Measurements from ENCODE around the gene PARP6. TPM values are rescaled to one million over a fixed set of nuclear protein-coding genes. Genes with fewer than 3 reads are reported as not detected.
A peak's percentile ranks its signal among the peaks of the same experiment; 100 is the strongest.

The PARP6 gene
- total RNA-seq, 1 experiment from 2014 or later: 41.9 TPM

- TF ChIP-seq ARID4B (CRISPR knock-in tag; IDR thresholded peaks at IDR 0.05; ENCODE audit: borderline replicate concordance): no peak
- TF ChIP-seq CBFB (CRISPR knock-in tag; IDR thresholded peaks at IDR 0.05; ENCODE audit: low read depth): no peak
- TF ChIP-seq ZNF396 (CRISPR knock-in tag; IDR thresholded peaks at IDR 0.05; ENCODE audit: borderline replicate concordance): no peak
- TF ChIP-seq HMGA2 (CRISPR knock-in tag; IDR thresholded peaks at IDR 0.05): no peak
- TF ChIP-seq TEAD4 (CRISPR knock-in tag; IDR thresholded peaks at IDR 0.05): no peak
Measured at GRCh38 chr15:72237853-72238224, 34.5 kb downstream of the PARP6 start (continued).

GRCh38 chr15:72237029-72237852, 35.1 kb downstream of the PARP6 start:
- TF ChIP-seq HMGA2 (CRISPR knock-in tag; IDR thresholded peaks at IDR 0.05) (no peak), NFE2L1 (CRISPR knock-in tag; IDR thresholded peaks at IDR 0.05) (peak; percentile 92), ZNF423 (CRISPR knock-in tag; IDR thresholded peaks at IDR 0.05) (no peak), GTF2I (CRISPR knock-in tag; conservative IDR thresholded peaks at IDR 0.05) (no peak), NR1H2 (CRISPR knock-in tag; IDR thresholded peaks at IDR 0.05) (no peak), SMAD4 (CRISPR knock-in tag; IDR thresholded peaks at IDR 0.05) (no peak)
- DNase-seq (ENCODE audit: low spot score) (peak; percentile 29), ATAC-seq (peak; percentile 89)
- ChIA-PET CTCF (interaction anchor here (1.0 to 3.5 kb wide), 2 partner anchors 10 to 38 kb away, joined by 3 to 15 read pairs; no protein-coding TSS in a partner anchor), POLR2A (interaction anchor here (1.1 kb wide), 1 partner anchor 10 kb away, joined by 3 read pairs; no protein-coding TSS in a partner anchor)
- H3K9me3 Mint-ChIP-seq: no peaks in the 10 kb centered on the region
- H3K27me3 Mint-ChIP-seq (ENCODE audit: low read depth): peaks cover 100% of the 10 kb centered on the region
- H3K4me1 Mint-ChIP-seq: peaks cover 28% of the 10 kb centered on the region
- peak overlapping the region; percentile 38 for H3K4me3 Mint-ChIP-seq
- no peak overlapping the region; the same call in 1 of the 2 replicates for H3K27ac Mint-ChIP-seq
- H3K36me3 Mint-ChIP-seq: peaks cover 25% of the 10 kb centered on the region

- H3K27ac Mint-ChIP-seq: no peak overlapping the region
- ChIA-PET CTCF (interaction anchor here (3.5 kb wide), 1 partner anchor 10 kb away, joined by 15 read pairs; no protein-coding TSS in a partner anchor), POLR2A (interaction anchor here (1.1 kb wide), 1 partner anchor 9 kb away, joined by 3 read pairs; no protein-coding TSS in a partner anchor)
- peaks cover 18% of the 10 kb centered on the region for H3K36me3 Mint-ChIP-seq
- DNase-seq (ENCODE audit: low spot score): no peak
- no peak overlapping the region for H3K4me3 Mint-ChIP-seq
- H3K4me1 Mint-ChIP-seq: peaks cover 30% of the 10 kb centered on the region
- peaks cover 96% of the 10 kb centered on the region for H3K27me3 Mint-ChIP-seq (ENCODE audit: low read depth)
- H3K9me3 Mint-ChIP-seq: no peaks in the 10 kb centered on the region
- ATAC-seq: no peak
- TF ChIP-seq ZSCAN18 (CRISPR knock-in tag; IDR thresholded peaks at IDR 0.05) (no peak), ZNF281 (CRISPR knock-in tag; IDR thresholded peaks at IDR 0.05) (no peak), ZNF425 (CRISPR knock-in tag; conservative IDR thresholded peaks at IDR 0.05) (no peak), ELF4 (CRISPR knock-in tag; IDR thresholded peaks at IDR 0.05; ENCODE audit: low read depth) (no peak), CBFB (CRISPR knock-in tag; IDR thresholded peaks at IDR 0.05; ENCODE audit: low read depth) (no peak), RELA (CRISPR knock-in tag; IDR thresholded peaks at IDR 0.05; ENCODE audit: borderline replicate concordance) (no peak), CREB1 (CRISPR knock-in tag; IDR thresholded peaks at IDR 0.05) (no peak), FOXJ3 (CRISPR knock-in tag; IDR thresholded peaks at IDR 0.05; ENCODE audit: borderline replicate concordance) (no peak)
Measured at GRCh38 chr15:72236381-72237003, 35.9 kb downstream of the PARP6 start.
